ENCODE measurements around the gene MGLL.

- no peak for TF ChIP-seq CTCF (IDR thresholded peaks at IDR 0.05)
- no peak for TF ChIP-seq SIN3A (IDR thresholded peaks at IDR 0.05; ENCODE audit: borderline replicate concordance, insufficient read depth, low read depth, low read length)
- no peak for TF ChIP-seq REST (IDR thresholded peaks at IDR 0.05; ENCODE audit: insufficient read depth in 1 of 2, low read depth in 2 of 2, low read length in 1 of 2)
- TF ChIP-seq POLR2AphosphoS5 (IDR thresholded peaks at IDR 0.05; ENCODE audit: low read depth, low read length): no peak
Observed at GRCh38 chr3:127744875-127745274, 77.4 kb downstream of the MGLL start.
